Keratinocyte (primary cell): ENCODE data around the gene NEUROG1. TPM values are rescaled to one million over a fixed set of nuclear protein-coding genes. Genes with fewer than 3 reads are reported as not detected.

Experiments used
- DNase-seq: peaks from one replicate; pipeline ENCODE4 v3.0.0-alpha.2; 2011; ENCODE audit warnings: low read depth, missing footprints, low spot score
- FAIRE-seq: peaks from 2 replicates; lab custom pipeline; 2011; peaks lifted over from hg19 to GRCh38; lab: Jason Lieb, UNC
- H2AFZ ChIP-seq: 2 replicates; pipeline ENCODE4 v1.6.0; 2012; ENCODE audit warnings: low read length, control low read depth, inconsistent platforms; ENCODE audit not compliant: control insufficient read depth
- H3K27ac ChIP-seq: 2 replicates; pipeline ENCODE4 v1.5.1; 2011; ENCODE audit warnings: low read length; ENCODE audit not compliant: control insufficient read depth, insufficient read depth
- H3K27me3 ChIP-seq: 3 replicates; pipeline ENCODE4 v1.6.0; 2011; ENCODE audit warnings: low read length; ENCODE audit not compliant: control insufficient read depth, insufficient read depth; ENCODE audit errors: extremely low read depth
- H3K36me3 ChIP-seq, 2 experiments: 2 replicates in 1 of 2; 3 replicates in 1 of 2; pipeline ENCODE4 v1.5.1; 2011; ENCODE audit warnings: low read length in 2 of 2, mild to moderate bottlenecking in 1 of 2; ENCODE audit not compliant: control insufficient read depth in 2 of 2, insufficient read depth in 2 of 2; ENCODE audit errors: extremely low read depth in 1 of 2
- H3K4me1 ChIP-seq: 3 replicates; pipeline ENCODE4 v1.5.1; 2011; ENCODE audit warnings: low read length; ENCODE audit not compliant: control insufficient read depth, insufficient read depth; ENCODE audit errors: extremely low read depth
- H3K4me2 ChIP-seq: 3 replicates; pipeline ENCODE4 v1.6.0; 2011; ENCODE audit warnings: low read depth, low read length; ENCODE audit not compliant: control insufficient read depth, insufficient read depth; ENCODE audit errors: extremely low read depth
- H3K4me3 ChIP-seq, 3 experiments: fragments of 200-600 bp in 1 of 3; sonication (generic) in 1 of 3; 2 replicates in 2 of 3; 3 replicates in 1 of 3; pipeline ENCODE4 v1.5.1; 2011 to 2016; ENCODE audit warnings: low read length in 3 of 3, mild to moderate bottlenecking in 3 of 3, control low read depth in 2 of 3, inconsistent platforms in 1 of 3, low read depth in 1 of 3, mixed read lengths in 1 of 3, mixed run types in 1 of 3, moderate library complexity in 1 of 3; ENCODE audit not compliant: control insufficient read depth in 2 of 3, insufficient read depth in 2 of 3; ENCODE audit errors: extremely low read depth in 1 of 3
- H3K79me2 ChIP-seq: 2 replicates; pipeline ENCODE4 v1.6.0; 2012; ENCODE audit warnings: low read length; ENCODE audit not compliant: control insufficient read depth, insufficient read depth
- H3K9ac ChIP-seq: 3 replicates; pipeline ENCODE4 v1.6.0; 2011; ENCODE audit warnings: low read length; ENCODE audit not compliant: control insufficient read depth, insufficient read depth; ENCODE audit errors: extremely low read depth
- H3K9me1 ChIP-seq: 3 replicates; pipeline ENCODE4 v1.6.0; 2011; ENCODE audit warnings: low read length; ENCODE audit not compliant: control insufficient read depth, insufficient read depth; ENCODE audit errors: extremely low read depth
- H3K9me3 ChIP-seq: 2 replicates; pipeline ENCODE4 v1.5.1; 2012; ENCODE audit warnings: low read depth, low read length; ENCODE audit not compliant: control insufficient read depth
- H4K20me1 ChIP-seq: 3 replicates; pipeline ENCODE4 v1.6.0; 2011; ENCODE audit warnings: low read length; ENCODE audit not compliant: control insufficient read depth, insufficient read depth; ENCODE audit errors: extremely low read depth
- CTCF ChIP-seq, 3 experiments: IDR thresholded peaks in 1 of 3; conservative IDR thresholded peaks in 1 of 3; optimal IDR thresholded peaks in 1 of 3; 2 replicates in 2 of 3; 3 replicates in 1 of 3; pipeline versions ENCODE3 to v1.5.1; 2011; ENCODE audit warnings: low read length in 3 of 3, mild to moderate bottlenecking in 3 of 3, moderate library complexity in 2 of 3, control low read depth in 1 of 3, inconsistent platforms in 1 of 3; ENCODE audit not compliant: insufficient read depth in 2 of 3; ENCODE audit errors: extremely low read depth in 1 of 3
- EZH2 ChIP-seq: IDR thresholded peaks from one replicate; pipeline ENCODE4 v1.6.1; 2012; ENCODE audit warnings: inconsistent platforms, mild to moderate bottlenecking, low read length, moderate library complexity
- dilution Hi-C: fragments of 300-500 bp; cut with MboI; formaldehyde crosslinking; loops from one replicate; pipeline ENCODE4 v1.7.0; 2020; ENCODE audit warnings: low sequenced_read_pairs; ENCODE audit not compliant: extremely low pct_ligation_motif_present
- polyA plus RNA-seq, 5 experiments: library from polyadenylated mRNA; depleted of rRNA in 3 of 5; stranded (reverse) in 3 of 5; stranded (forward) in 1 of 5; unstranded in 1 of 5; fragments of >200 nt; gene quantifications; 1 replicate in 1 of 5; 2 replicates in 3 of 5; 3 replicates in 1 of 5; pipeline versions ENCODE4 v1.2.1 to v1.2.3, GENCODE V29; 2011 to 2012; ENCODE audit warnings: missing spikeins in 2 of 5, low read depth in 1 of 5, low replicate concordance in 1 of 5

The NEUROG1 gene
- polyA plus RNA-seq, 1 donor (not counting 4 experiments of a cell fraction or from before 2014, with no cell fraction given): not detected

DNA sequence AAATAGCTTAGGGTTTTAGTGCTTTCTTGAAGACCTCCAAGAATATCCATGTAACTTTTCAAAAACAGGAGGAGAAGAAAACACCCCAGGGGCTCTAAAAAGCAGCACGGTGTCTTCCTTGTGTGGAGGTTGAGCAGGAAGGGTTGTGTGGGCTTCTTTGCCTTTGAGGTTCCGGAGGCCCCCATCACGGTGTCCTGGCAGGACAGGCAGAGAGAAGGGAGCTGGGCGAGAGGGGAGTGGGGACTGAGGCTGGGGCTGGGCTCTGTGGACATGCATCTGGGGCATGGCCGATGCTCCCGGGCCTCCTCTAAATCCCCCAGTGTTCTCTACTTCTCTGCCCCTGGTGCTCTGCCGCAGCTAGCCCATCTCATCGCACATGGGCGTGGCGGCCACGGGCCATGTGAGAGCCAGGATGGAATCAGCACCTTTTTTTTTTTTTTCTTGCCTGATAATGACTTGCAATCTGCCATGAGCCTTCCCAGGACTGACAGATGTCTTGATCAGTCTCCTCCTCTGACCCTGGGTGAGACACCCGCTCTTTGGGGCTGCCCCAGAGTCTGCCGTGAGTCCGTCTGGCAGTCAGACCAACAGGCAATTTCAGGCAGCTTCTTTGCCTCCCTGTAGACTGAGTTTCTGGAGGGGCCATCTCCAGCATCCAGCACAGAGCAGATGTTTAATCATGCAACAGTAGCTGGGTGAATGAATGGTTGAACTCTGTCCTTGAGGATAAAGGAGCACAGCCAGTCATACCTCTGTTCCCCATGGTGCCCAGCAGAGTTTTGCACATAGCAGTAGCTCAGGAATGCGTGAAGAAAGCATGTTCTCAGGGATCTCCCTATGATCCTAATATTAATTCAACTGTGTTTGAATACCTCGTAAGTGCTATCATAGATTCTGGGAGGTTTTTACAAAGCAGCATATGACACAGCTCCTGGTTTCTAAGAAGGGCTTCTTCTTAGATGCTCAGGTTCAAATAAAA lies 30.9 kb upstream of the NEUROG1 start:
- Histone ChIP-seq H2AFZ (peak overlapping the region; percentile 51), H3K4me1 (peaks cover 26% of the 10 kb centered on the region), H3K27me3 (no peaks in the 10 kb centered on the region), H3K79me2 (no peaks in the 10 kb centered on the region), H3K9me3 (no peaks in the 10 kb centered on the region), H3K9ac (no peak overlapping the region), H3K36me3 (no peaks in the 10 kb centered on the region), H3K27ac (no peak overlapping the region), H3K9me1 (no peaks in the 10 kb centered on the region), H3K4me3 (no peak overlapping the region), H4K20me1 (no peaks in the 10 kb centered on the region), H3K4me2 (peak overlapping the region; percentile 55)
- TF ChIP-seq EZH2 (no peak), CTCF (optimal IDR thresholded peaks at IDR 0.05 in 1 of 3, IDR thresholded peaks at IDR 0.05 in 1 of 3, conservative IDR thresholded peaks at IDR 0.05 in 1 of 3; ENCODE audit: extremely low read depth in 1 of 3, insufficient read depth in 2 of 3, low read length in 3 of 3) (no peak)
- DNase-seq: no peak
- dilution Hi-C loops: no loop called here
- no peak for FAIRE-seq

DNA sequence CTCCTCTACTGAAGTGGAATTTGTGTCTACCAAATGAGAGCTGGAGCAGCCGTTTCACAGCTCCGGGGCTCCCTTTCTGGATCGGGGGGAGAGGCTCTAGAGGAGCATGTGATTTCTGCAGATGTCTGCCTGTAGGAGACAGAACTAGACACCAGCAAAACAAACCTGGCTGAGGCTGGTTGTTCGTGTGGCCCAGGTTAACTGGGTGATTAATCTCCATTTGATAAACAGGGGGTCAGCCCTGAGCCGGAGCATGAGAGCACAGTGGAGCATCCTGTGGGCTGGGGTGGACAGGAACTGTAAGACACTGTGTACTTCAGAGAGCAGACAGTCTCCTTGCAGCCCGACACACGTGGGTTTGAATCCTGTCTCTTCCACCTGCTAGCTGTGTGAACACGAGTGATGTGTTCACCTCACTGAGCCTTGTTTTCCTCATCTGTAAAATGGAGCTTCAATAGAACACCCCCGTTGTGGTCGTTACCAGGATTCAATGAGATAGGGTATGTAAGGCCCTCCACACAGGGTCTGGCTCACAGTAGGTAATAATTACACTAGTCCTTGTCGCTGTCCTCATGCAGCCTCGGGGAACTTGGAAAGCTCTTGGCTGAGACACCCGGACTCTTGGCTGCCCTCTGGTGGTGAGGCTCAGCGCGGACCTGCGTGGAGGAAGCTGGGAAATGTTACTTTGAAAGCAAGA lies 30.1 kb upstream of the NEUROG1 start:
- Histone ChIP-seq H3K4me2 (peak overlapping the region; percentile 55), H4K20me1 (no peaks in the 10 kb centered on the region), H3K4me1 (peaks cover 21% of the 10 kb centered on the region), H3K27me3 (no peaks in the 10 kb centered on the region), H3K79me2 (no peaks in the 10 kb centered on the region), H3K4me3 (no peak overlapping the region), H2AFZ (no peak overlapping the region), H3K9ac (no peak overlapping the region), H3K36me3 (no peaks in the 10 kb centered on the region), H3K9me3 (no peaks in the 10 kb centered on the region), H3K9me1 (no peaks in the 10 kb centered on the region), H3K27ac (no peak overlapping the region)
- FAIRE-seq (peak; percentile 74), DNase-seq (no peak)
- dilution Hi-C loops: no loop called here
- TF ChIP-seq CTCF (optimal IDR thresholded peaks at IDR 0.05 in 1 of 3, IDR thresholded peaks at IDR 0.05 in 1 of 3, conservative IDR thresholded peaks at IDR 0.05 in 1 of 3; ENCODE audit: extremely low read depth in 1 of 3, insufficient read depth in 2 of 3, low read length in 3 of 3): peak in 2 of 3 experiments; percentile 92 to 97
- no peak for TF ChIP-seq EZH2
